NCI-H2227 (cell line): ENCODE data around the gene RIPOR3.
"Not testable (repeated sequence)": the region's sequence is repeated elsewhere in the genome, so short reads cannot be mapped to it uniquely, and the experiment has no call there.

ENCODE experiments used
- DNase-seq: peaks from one replicate; lab custom pipeline; 2025; ENCODE audit not compliant: unreplicated experiment; lab: John Stamatoyannopoulos, UW

The RIPOR3 gene

GRCh38 chr20:50610212-50610718, 81.1 kb downstream of the RIPOR3 start:
- DNase-seq, result no peak

DNA sequence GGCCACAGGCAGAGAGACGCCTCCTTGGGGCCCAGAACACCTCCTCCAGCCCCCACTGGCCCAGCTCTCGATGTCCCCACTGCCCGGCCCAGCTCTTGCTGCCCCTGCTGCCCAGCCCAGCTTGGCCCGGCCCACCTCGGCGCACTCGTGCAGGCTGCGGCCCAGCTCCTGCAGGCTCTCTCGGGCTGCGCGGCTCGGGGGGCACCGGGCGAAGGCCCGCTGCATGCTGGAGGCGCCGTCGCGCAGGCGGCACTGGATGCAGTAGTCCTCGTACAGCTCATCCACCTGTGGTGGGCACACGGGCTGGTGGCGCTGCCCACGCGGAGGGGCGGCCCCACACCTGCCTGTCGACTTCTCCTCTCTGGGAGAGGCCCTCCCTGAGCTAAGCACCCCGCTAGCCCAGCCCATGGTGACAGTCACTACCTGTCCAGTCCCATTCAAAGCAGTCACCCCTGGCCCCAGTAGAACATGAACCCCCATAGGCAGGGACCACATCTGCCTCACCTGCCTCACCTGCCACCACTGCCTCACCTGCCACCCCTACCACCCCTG, 81.8 kb downstream of the RIPOR3 start:
- DNase-seq, result no peak

DNA sequence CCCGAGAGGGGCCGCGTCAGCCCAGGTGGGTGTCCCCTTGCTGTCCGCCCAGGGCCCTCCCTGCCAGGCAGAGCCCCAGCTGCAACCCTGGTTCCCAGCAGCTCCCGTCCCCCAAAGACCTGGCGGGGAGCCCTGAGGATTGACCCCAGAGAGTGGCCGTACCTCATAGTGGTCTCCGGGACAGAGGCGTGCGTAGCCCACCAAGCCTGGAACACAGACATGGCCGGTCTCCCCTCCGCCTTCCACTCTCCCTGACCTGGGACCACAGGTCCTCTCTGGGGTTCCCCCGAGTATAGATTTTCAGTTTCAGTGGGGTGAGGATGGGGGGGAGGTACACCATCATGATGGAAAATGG, 82.6 kb downstream of the RIPOR3 start:
- DNase-seq, result no peak

- DNase-seq, result no peak
Observed at GRCh38 chr20:50607850-50608749, 83.2 kb downstream of the RIPOR3 start.

- no peak for DNase-seq
Observed at GRCh38 chr20:50607436-50607835, 83.9 kb downstream of the RIPOR3 start.

DNA sequence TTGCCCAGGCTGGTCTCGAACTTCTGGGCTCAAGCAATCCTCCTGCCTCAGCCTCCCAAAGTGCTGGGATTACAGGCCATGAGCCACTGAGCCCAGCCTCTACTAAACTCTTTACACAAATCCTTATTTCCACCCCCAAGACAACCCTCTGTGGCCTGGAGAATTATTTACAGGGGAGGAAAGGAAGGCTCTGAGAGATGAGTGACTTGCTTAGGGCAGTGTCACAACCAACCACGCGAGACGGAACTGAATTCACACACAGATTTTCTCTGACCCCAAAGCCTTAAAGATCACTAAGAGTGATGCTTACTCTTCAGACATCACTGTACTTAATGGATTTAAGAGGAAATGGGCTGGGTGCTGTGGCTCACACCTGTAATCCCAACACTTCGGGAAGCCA, 86.2 kb downstream of the RIPOR3 start:
- DNase-seq, result no peak

GRCh38 chr20:50604451-50604850, 86.9 kb downstream of the RIPOR3 start:
- DNase-seq, result no peak

GRCh38 chr20:50602432-50603088, 88.8 kb downstream of the RIPOR3 start:
- no peak for DNase-seq

DNA sequence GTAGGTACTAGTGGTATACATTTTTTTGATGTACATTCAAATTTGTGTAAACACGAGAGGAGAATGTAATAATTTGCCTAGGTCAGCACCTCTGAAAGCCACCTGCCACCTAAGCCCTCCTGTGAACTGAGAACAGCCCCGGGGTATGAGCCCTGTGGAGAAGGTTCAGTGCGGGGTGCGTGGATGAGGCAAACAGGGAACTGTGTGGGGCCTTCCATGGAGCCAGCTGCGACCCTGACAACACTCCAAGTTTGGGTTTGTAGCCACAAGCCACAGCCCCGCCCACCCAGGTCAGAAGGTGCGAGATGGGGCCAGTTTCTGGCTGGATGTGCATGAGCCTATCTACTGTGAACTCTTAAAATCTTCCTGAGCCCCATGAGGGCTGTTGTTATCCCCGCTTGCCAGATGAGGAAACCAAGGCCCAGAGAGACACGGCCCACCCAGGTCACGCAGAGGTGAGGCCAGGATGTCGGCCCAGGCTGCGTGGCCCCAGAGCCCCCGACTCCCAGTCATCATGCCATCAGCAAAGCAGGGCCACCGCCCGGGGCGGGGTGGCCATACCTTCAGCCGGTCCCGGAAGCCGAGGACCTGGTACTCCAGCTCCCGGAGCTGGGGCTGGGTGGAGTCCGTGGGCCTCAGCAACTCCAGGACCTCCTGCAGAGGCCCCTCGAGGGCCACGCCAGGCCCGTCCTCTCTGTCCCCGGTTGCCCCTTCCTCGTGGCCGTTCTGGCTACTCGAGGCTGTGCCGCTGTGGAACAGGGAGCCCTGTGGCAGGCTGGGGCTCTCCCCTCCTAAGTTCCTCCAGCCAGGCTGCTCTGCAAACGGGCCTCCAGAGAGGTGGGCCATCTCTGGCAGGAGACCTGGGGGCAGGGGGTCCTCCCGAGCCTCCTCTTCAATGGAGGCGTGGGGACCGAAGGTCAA, 89.6 kb downstream of the RIPOR3 start:
- DNase-seq, result no peak

DNA sequence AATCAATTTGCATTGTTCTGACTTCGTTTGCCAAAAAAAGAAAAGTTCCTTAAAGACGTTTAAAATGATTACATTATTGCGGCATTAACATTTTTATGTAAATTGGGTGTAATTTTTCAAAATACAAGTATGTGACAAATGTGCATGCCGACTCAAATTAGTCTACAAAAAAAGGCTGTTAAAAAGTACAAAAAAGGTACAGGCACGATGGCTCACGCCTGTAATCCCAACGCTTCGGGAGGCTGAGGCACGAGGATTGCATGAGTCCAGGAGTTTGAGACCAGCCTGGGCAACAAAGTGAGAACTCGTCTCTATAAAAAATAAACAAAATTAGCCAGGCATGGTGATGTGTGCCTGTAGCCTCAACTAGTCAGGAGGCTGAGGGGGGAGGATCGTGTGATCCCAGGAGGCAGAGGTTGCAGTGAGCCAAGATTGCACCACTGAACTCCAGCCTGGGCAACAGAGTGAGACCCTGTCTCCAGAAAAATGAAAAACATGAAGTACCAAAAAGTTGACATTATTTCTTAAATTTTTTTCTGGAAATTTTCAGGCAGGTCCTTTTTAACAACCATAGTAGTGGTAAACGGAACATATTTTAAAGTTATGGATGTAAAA, 91.0 kb downstream of the RIPOR3 start:
- DNase-seq, result no peak

DNA sequence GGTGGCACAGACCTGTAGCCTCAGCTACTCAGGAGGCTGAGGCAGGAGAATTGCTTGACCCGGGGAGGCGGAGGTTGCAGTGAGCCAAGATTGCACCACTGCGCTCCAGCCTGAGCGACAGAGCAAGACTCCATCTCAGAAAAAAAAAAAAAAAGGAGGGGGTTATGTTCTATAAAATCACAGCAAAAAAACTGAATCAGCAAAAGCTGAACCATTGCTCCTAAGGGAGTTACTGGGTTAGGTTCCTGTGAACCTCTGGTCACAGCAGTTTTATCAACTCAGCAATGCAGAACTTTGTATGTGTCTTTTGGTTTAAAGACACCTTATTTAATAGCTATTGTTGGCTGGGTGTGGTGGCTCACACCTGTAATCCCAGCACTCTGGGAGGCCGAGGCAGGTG, 92.6 kb downstream of the RIPOR3 start:
- DNase-seq, result not testable (repeated sequence)

- no peak for DNase-seq
Observed at GRCh38 chr20:50598074-50598473, 93.3 kb downstream of the RIPOR3 start.

GRCh38 chr20:50597406-50597969, 93.9 kb downstream of the RIPOR3 start:
- DNase-seq, result no peak

DNA sequence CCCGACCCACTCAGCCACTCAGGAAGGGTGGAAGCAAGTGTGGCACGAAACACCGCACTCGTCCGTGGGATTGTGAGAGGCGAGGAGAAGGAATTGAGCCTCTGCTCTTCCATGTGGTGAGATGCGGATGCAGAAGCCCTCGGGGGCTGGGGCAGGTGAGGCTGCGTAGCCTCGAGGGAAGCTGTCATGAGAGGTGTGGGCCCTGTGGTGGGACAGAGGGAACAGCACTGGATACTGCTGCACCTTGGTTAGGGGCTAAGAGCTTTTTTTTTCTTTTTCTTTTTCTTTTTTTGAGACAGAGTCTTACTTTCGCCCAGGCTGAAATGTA, 94.7 kb downstream of the RIPOR3 start:
- DNase-seq, result no peak

- DNase-seq, result peak; percentile 24
Observed at GRCh38 chr20:50595988-50596693, 95.2 kb downstream of the RIPOR3 start.

DNA sequence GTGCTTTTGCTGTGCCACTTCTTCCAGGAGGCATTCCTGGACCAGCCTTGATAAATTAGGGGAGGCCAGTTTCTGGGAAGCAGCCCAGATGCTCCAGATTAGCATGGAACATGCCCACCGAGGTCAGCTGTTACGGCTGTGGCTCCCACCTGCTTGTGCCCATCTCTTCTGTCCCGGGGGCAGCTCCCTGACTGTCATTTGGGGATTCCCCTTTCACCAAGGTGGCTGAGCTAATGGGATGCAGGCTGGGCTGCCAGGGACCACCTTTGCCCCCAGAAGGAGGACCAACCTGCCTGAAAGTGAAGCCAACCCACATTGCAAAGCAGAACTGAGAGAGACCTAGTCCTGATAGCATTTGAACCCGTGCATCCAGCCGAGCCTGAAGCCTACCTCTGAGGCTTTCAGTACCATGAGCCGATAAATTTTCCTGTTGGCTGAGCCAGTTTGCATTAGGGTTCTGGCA, 95.9 kb downstream of the RIPOR3 start:
- DNase-seq, result no peak

DNA sequence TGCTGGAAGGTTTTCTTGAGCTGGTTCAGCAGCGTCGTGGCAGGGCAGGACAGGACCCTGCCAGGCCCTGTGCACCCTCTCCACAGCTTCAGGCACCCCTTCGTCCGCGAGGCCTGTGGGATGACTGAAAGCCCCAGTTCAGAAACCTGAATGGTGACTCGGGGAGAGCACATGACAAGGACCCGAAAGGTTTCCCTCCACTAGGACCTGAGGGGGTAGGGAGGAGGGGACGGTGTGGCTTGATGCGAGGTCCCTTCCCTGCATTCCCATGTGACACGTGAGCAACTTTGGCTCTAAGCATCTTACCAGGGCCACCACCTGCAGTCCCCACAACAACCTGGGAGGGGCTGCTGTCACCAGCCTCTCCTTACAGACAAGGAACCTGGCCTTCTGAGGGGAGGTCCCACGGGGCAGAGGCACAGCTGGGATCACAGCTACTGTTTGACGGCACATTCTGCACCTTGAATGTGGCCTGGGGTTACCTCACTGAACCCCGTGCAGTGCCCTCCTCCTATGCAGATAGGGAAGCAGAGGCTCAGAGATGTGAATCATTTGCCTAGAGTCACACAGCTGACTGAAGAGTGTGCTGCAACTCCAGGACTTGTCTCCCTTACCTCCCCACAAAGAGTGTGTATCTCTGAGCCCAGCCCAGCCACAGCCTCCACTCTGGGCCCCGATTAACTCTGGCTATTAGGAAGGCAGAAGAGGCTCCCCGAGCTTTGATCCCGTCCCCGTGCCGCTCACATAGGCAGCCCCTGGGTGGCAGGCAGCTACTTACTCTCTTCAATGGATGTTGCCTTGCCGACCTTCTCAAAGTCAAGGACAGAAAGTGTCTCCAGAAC, 96.5 kb downstream of the RIPOR3 start:
- DNase-seq, result no peak

- no peak for DNase-seq
Observed at GRCh38 chr20:50594231-50594590, 97.1 kb downstream of the RIPOR3 start.

- DNase-seq, result no peak
Observed at GRCh38 chr20:50593005-50593335, 98.4 kb downstream of the RIPOR3 start.
